DMS114 treated with DMSO at 0.1 percent for 48 hours (cell line): ENCODE results near the gene ZEB1.
"Not testable (repeated sequence)": the region's sequence is repeated elsewhere in the genome, so short reads cannot be mapped to it uniquely, and the experiment has no call there.

Experiments
- DNase-seq: peaks from one replicate; lab custom pipeline; 2025; ENCODE audit not compliant: unreplicated experiment; lab: John Stamatoyannopoulos, UW

Gene ZEB1

DNA sequence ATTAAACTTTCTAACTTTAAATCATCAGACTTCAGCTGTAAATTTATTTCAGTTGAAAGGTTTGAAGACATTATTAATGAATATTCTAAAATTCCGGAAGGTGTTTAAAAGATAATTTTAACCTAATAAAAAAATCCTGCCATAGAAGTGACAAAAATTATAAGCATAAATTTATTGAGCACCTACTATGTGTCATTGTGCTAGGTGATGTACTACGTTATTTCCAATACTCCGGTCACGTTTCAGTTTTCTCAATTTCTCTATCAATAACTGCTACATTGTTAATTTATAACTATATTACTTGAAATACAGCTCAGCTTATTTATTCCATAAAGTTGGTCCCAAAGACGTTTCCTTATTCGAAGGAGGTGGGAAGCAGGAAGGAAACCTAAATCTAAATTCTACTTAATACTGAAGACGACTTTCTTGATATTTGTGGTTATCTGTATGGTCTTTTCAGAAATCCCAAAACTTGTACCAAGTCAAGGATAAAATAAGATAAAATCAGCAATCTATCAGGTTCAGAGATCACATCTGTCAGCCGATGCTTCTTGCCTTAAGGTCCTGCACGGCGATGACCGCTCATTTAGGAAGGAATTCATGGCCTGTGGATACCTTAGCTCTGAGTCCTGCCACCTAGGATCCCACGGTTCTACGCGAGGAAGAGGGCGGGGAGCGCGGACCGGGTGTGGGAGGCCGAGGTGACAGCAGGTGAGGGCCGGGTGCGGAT lies 1.2 kb upstream of the ZEB1 start:
- no peak for DNase-seq

DNA sequence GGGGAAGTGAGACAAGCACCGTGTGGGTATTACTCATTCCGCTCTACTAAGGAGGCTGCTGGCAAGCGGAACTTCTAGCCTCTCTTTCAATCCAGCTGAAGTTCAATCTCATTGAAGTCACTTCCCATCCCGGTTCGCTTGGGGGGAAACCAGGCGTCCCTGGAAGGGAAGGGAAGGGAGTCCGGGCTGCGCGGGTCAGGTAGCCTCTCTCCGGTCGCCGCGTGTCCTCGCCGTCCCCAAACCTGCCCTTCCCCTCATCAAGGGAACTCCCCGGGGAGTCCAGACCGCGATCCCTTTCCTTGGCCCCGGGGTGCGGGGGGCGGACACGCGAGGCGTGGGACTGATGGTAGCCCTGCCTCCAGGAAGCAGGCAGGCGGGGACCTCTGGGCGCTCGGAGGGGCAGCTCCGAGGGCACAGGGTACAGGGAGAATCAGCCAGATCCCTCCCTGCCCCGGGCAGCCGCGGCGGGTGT lies 598 bp upstream of the ZEB1 start:
- DNase-seq, result no peak

DNA sequence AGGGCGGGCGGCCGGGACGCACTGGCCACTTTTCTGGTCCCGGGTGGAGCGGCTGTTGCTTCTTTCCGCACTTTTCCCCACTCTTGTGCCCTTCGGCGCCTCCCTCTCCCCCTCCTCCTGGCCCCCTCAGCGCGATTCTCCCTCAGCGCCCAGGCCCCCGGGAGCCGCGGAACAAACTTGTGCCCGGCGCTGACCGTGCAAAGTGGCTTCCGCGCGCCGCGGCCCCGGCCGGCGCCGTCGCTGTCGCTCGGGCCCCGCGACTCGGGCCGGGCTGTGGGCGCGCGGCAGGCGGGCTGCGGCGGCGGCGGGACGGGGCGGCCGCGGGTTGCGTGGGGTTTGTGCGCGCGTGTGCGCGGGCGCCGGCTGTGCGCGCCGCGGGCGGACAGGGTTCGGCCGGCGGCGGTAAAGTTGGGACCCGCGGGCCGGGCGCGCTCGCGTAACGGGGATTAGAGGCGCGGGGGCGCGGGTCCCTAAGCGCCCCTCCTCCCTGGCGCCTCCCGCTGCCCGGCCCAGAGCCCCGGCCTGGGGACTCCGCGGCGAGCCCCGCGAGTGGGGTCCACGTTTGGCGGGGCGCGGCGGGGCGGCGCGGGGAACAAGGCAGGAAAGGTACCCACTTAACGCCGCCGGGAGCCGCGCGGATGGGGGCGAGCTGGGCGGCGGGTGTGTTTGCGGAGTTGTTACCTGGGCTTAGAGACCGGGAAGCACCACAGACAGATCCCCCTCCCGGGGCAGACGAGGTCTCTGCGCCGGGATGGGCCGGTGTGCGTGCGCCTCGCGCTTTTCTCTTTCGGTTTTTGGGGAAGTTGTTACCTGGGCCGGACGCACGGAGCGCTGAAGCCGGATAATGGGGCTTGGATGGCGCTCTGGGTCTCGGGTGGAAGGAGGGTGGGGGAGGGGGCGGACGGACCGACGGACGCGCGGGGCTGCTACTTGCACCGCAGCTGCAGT lies 860 bp downstream of the ZEB1 start:
- no peak for DNase-seq

DNA sequence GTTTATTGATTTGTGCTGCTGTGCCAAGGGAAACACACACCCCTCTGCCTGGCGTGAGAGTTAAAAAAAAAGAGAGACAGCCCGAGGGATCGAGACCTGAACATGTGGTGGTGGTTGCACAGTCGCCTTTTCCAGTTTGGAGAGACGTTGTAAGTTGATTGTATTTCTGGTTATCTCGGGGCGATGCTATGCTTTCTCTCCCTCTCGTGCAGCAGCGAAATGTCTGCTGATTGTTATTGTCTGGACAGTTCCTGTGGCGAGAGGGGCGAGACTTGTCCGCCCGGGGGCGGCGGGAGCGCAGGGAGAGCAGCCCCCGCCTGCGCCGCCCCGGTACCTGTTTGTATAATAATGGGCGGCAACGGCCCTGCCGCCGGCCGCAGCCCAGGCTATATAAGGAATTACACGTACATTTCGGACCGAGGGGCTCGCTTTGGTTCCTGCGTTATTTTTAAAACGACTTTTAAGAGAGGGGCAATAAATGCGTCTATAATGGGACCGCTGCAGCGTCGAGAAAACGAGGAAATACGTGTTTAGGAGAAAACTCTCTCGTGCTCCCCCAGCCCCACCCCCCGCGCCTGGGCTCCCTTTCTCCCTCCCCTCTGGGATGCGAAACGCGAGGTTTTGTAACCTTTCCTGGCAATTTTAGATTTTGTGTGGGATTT lies 1.7 kb downstream of the ZEB1 start:
- DNase-seq, result peak; percentile 14

DNA sequence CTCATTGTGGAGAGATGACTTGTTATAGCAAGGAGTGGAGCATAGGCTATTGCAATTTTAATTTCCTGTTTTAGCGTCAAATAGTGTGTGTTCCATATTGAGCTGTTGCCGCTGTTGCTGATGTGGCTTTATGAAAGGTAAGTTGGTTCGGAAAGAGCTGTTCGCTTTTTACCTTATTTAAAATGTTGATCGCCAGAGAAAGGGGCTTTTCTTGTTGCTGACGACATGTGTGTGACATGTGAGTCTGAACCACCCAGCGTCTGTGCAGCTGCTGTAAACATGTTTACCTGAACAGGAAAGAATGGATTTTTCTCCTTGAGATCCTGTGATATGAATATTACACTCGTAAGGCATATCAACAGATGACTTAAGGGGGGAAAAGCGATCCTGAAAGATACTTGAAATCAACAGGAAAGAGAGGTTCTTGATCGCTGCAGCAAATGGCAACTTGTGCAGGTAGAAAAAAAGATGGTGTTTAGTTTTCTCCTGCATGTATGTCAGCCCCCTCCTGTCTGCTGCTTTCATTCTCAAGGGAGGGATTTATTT lies 2.5 kb downstream of the ZEB1 start:
- no peak for DNase-seq

DNA sequence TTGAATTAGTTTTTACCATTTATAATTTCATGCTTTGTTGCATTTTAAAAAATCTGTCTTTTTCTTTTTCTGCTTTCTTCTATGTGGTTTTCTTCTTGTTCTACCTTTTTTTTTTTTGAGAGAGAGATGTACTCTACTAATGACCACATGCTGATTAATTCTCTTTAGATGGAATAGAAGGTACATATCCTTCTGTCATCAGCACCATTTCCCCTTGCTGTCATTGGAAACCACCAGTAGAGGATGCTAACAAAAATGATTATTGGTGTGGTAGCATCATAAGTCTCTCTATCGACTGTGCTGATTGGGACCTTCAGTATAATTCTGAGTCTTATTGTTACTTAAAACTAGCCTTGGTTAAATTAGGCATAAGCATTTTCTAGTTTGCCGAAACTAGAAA lies 3.6 kb downstream of the ZEB1 start:
- no peak for DNase-seq

DNA sequence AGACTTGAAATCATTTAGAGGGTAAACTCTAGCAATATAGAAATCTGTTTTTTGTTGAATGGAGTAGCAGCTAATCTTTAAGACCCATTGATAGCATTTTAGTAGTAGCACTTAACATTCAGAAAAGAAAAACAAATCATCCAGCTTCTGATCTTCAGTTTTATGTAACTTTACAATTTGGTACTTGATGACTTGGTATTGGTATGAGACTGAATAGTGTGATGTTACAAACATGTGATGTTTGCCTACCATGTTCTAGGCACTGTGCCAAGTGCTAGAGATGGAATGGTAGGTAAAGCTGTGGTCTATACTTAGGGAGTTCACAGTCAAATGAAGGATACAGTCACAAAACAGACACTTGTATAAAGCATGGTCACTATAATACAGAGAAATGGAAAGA lies 21.3 kb downstream of the ZEB1 start:
- DNase-seq, result no peak

DNA sequence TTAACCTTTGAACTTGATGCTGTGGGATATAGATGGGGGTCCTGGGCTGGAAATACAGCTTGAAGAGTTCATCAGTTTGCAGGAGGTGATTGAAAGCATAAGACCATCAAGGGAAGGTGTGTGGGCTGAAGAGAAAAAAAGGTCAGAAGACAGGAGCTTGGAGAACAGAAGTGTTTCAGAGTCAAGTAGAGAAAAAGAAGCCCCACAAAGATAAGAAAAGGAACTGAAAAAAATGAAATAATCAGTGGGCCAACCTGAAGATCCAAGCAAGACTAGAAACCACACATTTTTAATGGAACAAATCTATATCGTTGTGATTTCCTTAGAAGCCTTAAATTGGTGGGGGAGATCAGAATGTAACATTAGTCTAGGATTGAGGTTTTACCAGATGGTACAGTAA lies 22.5 kb downstream of the ZEB1 start:
- no peak for DNase-seq

DNA sequence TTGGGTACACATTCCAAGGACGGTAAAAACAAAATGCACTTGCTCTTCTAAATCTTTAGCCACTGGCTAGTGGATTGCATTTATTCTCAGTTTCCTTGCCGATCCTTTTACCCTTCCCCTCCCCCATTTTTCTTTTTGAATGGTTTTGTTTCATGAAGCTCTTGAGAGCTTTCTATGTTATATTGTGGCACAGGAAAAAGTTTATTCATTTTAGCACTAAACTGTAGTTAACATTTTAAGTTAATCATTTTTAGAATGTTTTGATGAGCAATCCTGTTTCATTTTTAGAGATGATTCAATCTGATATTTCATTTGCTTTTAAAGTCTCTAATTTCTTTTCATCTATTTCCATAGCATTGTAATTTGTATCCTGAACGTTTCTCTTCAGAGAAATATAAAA lies 24.0 kb downstream of the ZEB1 start:
- no peak for DNase-seq

DNA sequence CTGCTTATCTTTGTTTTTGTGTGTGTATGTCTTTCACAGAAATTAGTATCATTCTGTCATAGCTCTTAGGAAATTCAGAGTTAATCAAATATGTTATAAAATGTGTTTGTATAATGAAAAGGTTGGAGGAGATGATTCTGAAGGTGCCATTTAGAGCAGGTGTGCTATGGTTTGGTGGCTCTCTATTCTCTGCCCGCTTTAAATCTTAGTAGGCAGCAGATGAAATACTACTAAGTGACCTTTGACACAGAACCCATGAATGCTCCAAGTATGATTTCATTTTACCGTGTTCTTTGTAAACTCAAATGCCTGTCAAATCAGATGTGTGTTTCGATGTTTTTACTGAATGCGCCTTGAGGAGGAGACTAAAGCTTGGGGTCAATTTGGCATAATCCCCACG lies 24.5 kb downstream of the ZEB1 start:
- no peak for DNase-seq

DNA sequence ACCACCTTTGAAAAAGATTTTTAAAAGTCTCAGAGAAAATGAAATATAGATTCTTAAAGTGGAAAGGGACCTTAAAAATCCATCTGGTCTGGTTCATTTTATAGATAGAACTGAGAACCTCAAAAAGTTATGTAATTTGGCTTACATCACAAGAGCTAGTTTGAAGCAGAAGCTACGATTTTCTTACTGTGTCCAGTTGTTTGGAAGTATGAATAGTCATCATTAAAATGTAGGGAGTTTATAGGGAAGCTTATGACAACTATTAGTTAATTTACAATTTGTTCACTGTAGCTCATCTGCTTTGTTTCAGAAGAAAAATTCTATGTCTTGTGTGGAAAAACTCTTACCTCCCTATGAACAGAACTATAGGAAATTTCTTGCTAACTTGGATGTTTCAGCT lies 26.9 kb downstream of the ZEB1 start:
- DNase-seq, result no peak

DNA sequence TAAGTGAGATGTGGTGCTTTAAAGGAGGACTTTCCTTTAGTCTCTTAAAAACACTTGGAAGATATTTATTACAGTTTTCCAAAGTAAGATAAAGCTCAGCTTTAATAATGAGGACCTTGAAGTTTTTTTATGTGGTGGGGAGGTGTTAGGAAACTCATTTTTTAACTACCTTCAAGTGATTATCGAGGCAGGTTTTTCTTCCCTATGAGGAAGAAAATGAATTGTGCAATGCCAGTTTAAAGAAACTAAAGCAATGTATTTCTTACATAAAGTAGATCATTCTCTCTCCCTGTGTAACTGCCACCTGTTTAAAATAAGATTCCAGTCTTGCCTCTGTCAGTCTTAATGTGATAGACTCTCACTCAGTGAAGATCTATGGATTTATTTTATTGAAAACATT lies 27.9 kb downstream of the ZEB1 start:
- DNase-seq, result no peak

DNA sequence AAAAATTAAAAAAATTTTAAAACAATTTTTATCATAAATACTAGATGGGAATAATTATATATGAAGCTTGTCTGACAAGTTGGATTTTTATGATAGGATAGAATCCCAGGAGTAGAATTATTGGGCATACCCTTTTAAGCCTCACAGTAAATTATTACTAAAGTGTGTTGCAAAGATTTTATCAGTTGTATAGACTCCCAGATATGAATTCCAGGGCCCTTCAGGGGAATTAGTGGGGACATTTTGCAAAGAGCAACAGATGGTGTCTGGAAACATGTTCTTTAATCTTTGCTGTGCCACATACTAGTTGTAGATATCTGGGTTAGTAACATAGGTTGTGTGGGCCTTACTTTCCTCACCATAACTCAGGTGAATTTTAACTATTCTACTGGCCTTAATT lies 28.7 kb downstream of the ZEB1 start:
- no peak for DNase-seq

DNA sequence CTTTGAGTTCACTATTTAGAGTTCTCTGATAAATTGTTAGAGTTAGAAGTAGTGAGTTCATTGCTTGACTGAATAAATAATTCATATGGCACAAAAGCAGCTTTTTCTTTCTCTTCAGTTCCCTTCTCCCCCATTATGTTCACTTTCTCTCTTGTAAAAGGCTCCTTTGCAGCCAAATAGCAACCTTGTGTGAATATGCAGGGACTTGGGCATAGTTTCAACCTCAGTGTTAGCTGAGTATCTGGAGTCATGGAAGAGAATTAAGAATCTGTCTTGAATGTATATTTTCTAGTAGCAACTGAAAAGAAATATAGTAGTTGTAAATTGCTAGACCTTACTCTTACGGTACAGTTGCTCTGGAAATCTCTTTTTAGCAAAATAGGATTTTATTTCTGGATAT lies 31.9 kb downstream of the ZEB1 start:
- DNase-seq, result no peak

DNA sequence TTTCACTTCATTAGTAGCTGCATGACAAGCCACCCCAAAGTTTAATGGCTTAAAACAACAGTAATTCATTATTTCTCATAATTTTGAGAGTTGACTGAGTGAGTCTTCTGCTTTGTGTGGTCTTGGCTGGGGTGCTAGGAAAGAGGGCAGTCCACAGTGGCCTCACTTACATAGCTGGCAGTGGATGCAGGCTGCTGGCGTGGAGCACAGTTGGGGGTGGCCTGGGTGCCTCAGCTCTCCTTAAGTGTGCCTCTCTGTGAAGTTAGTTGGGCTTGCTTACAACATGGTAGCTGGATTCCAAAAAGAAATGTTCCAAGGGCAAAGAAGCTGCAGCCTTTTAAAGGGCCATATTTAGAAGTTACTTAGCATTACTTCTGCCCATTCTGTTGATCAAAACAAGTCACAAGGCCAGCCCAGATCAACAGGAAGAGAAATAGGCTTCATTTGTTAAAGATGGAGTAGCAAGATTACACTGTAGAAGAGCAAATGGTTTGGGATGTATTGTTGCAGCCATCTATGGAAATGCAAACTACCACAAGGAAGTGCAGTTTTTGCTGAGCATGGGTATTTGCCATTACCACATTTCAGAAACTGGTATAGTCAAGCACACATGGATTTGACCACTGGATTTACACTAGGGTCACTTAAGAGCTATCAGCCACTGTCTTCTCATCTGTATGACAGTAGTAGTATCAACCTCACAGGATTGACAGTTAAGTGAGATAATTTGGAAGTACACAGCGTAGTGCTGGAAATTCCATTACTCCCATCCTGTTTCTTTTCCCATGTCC lies 33.6 kb downstream of the ZEB1 start:
- no peak for DNase-seq

DNA sequence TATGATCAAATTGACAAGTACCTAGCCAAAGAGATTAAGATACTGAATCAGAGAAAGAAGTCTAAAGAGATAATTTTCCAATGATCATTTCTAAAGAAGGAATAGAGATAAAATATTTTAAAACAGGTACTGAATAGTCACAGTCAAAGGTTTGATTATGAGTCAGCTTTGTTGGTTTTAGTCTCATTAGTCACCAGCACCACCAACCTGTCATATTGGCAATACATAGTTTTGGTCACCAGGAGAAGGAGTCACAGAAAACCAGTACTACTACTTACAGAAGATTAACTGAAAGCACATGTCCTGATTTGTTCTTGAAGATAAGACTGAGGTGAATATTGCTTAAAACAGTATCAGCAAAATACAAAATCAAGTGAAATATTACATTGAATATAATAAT lies 34.6 kb downstream of the ZEB1 start:
- DNase-seq, result no peak

DNA sequence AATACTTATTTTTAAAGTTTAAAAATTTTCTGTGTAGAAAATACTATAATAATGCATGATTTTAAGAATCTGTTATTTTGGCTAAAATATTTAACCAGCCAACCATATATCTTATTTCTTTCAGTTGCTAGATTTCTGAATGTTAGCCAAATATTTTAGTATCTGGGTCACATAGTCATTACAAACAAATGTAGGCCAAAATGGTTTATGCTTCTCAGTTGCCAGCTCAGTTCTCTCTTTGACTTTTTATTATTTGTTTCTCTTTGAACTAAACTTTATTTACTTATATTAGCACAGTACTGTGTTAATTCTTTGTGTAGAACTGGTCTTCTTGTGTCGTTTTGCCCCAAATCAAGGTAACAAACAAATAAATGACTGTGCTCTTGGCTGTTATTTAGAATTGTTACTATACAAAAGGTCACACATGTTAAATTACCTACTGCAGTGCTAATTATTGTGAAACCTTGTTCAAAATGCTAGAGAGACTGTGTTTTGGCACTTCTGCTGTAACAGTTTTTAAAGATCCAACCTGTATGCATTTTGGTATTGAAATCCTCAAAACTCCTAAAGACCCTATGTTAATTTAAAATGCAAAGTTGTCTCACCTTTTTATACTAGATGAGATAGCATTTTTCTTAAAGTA lies 39.8 kb downstream of the ZEB1 start:
- no peak for DNase-seq

DNA sequence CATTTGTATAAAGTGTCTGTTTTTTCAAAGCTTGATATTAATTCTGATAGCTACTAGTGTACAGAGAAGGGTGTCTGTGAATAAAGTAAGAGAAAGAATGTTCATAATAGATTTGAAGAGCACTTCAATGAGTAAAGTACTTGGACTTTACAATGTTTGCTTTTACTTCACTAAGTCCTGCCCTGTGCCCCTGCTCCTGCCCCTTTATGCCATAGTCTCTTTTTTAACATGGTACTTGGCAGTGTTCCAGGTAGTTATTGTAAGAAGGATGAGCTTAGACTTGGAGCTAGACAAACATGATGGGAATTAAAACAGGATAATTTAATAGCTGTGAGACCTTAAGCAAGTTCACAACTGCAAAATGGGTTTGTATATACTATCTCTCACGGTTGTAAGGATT lies 41.0 kb downstream of the ZEB1 start:
- no peak for DNase-seq

DNA sequence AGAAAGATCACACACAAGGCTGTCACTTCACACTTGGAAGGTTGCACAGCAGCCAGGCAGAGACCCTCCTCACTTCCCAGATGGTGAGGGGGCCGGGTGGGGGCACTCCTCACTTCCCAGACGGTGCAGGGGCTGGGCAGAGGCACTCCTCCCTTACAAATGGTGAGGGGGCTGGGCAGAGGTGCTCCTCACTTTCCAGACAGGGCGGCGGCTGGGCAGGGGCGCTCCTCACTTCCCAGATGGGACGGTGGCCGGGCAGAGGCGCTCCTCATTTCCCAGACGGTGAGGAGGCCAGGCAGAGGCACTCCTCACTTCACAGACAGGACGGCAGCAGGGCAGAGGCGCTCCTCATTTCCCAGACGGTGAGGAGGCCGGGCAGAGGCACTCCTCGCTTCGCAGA lies 42.5 kb downstream of the ZEB1 start:
- not testable (repeated sequence) for DNase-seq

DNA sequence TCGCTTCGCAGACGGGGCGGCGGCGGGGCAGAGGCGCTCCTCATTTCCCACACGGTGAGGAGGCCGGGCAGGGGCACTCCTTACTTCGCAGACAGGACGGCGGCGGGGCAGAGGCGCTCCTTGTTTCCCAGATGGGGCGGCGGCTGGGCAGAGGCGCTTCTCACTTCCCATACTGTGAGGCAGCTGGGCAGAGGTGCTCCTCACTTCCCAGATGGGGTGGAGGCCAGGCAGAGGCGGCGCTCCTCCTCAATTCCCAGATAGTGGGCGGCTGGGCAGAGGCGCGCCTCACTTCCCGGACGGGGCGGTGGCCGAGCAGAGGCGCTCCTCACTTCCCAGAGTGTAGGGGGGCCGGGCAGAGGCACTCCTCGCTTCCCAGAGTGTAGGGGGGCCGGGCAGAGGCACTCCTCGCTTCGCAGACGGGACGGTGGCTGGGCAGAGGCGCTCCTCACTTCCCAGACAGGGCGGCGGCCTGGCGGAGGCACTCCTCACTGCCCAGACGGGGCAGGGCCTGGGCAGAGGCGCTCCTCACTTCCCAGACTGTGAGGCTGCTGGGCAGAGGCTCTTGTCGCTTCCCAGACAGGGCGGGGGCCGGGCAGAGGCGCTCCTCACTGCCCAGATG lies 43.1 kb downstream of the ZEB1 start:
- no peak for DNase-seq
